GM12801 (cell line): ENCODE data around the gene OR52E8.

Source experiments
- CTCF ChIP-seq: IDR thresholded peaks from one replicate; pipeline ENCODE4 v1.5.1; 2011; ENCODE audit warnings: control low read depth; ENCODE audit not compliant: insufficient read length; ENCODE audit errors: extremely low read depth

OR52E8 gene

GRCh38 chr11:5878564-5878963, 21.1 kb upstream of the OR52E8 start:
- TF ChIP-seq CTCF: no peak

- TF ChIP-seq CTCF: no peak
These were observed 8.3 kb upstream of the OR52E8 start for GRCh38 chr11:5865826-5866225.

GRCh38 chr11:5851002-5851401, 6.5 kb downstream of the OR52E8 start:
- no peak for TF ChIP-seq CTCF

- TF ChIP-seq CTCF: no peak
These were observed 9.8 kb downstream of the OR52E8 start for GRCh38 chr11:5847711-5848110.

GRCh38 chr11:5846701-5847100, 10.8 kb downstream of the OR52E8 start:
- no peak for TF ChIP-seq CTCF

- TF ChIP-seq CTCF: no peak
These were observed 15.7 kb downstream of the OR52E8 start, which contains the start of gene OR52E6 for GRCh38 chr11:5841797-5842196. TSS of gene OR52E6 (minus strand) at chr11:5841897. CDS start at chr11:5841897, 0 bp downstream.

- no peak for TF ChIP-seq CTCF
These were observed 19.8 kb downstream of the OR52E8 start for GRCh38 chr11:5837695-5838094.

GRCh38 chr11:5833446-5833845, 24.0 kb downstream of the OR52E8 start:
- TF ChIP-seq CTCF: no peak
